ENCODE results near the gene PAFAH1B2.

- TF ChIP-seq CTCF (conservative IDR thresholded peaks at IDR 0.05; ENCODE audit: low read depth in 2 of 2) (no peak), POLR2AphosphoS5 (IDR thresholded peaks at IDR 0.05; ENCODE audit: low read depth) (no peak), EZH2 (IDR thresholded peaks at IDR 0.05; ENCODE audit: low read depth, unreplicated experiment) (no peak), ZNF114 (CRISPR knock-in tag; IDR thresholded peaks at IDR 0.05) (no peak), JUNB (IDR thresholded peaks at IDR 0.05; ENCODE audit: unreplicated experiment) (no peak), ETS1 (IDR thresholded peaks at IDR 0.05) (no peak), REST (IDR thresholded peaks at IDR 0.05; ENCODE audit: unreplicated experiment) (no peak)
Observed at GRCh38 chr11:117187007-117187406, 42.9 kb downstream of the PAFAH1B2 start.

Measured in GM23338 (cell line).